ENCODE results near the gene QSER1.
"Not testable (repeated sequence)": the region's sequence is repeated elsewhere in the genome, so short reads cannot be mapped to it uniquely, and the experiment has no call there.

GRCh38 chr11:32937283-32937682, 44.7 kb downstream of the QSER1 start:
- TF ChIP-seq, protein P1, sequence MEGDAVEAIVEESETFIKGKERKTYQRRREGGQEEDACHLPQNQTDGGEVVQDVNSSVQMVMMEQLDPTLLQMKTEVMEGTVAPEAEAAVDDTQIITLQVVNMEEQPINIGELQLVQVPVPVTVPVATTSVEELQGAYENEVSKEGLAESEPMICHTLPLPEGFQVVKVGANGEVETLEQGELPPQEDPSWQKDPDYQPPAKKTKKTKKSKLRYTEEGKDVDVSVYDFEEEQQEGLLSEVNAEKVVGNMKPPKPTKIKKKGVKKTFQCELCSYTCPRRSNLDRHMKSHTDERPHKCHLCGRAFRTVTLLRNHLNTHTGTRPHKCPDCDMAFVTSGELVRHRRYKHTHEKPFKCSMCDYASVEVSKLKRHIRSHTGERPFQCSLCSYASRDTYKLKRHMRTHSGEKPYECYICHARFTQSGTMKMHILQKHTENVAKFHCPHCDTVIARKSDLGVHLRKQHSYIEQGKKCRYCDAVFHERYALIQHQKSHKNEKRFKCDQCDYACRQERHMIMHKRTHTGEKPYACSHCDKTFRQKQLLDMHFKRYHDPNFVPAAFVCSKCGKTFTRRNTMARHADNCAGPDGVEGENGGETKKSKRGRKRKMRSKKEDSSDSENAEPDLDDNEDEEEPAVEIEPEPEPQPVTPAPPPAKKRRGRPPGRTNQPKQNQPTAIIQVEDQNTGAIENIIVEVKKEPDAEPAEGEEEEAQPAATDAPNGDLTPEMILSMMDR (IDR thresholded peaks at IDR 0.05; ENCODE audit: insufficient read depth, low read length, poor library complexity, severe bottlenecking), result not testable (repeated sequence)
- not testable (repeated sequence) for TF ChIP-seq EZH2phosphoT487 (conservative IDR thresholded peaks at IDR 0.05; ENCODE audit: low read length)

Measured in SU-DHL-6 (cell line).